ENCODE measurements around the gene FXYD6.

DNA sequence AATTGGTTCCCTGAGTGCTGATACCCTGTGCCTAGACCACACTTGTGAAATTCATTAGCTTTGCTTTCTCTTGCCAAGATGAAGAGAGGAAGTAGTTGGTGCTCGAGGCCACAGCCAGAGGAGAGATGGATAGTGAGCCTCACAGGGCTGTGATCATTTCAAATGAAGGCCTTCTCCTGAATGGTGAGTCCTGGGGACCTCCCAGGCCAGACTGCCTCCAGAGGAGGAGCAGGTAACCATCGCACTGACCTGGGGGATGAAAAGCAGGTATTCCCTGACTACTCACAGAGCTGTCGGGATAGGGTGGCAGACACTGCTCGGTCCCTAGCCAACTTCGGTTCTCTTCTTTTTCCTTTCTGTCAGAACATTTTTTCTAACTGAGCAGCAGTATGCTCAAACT lies 4.8 kb upstream of the FXYD6 start:
- TF ChIP-seq CTCF (IDR thresholded peaks at IDR 0.05 in 4 of 5, conservative IDR thresholded peaks at IDR 0.05 in 1 of 5) (no peak), POLR2A (IDR thresholded peaks at IDR 0.05) (no peak)

Measured in gastrocnemius medialis (tissue), 4 donors.